ENCODE measurements around the gene CCT7.

CCT7 gene

GRCh38 chr2:73295751-73296400 lies 61.8 kb downstream of the CCT7 start:
- H3K4me3 ChIP-seq (ENCODE audit: low read depth, low read length): no peak overlapping the region
- TF ChIP-seq CTCF (IDR thresholded peaks at IDR 0.05; ENCODE audit: borderline replicate concordance, insufficient read depth, low read depth, low read length): no peak

GRCh38 chr2:73297151-73297559 lies 63.0 kb downstream of the CCT7 start:
- TF ChIP-seq CTCF (IDR thresholded peaks at IDR 0.05; ENCODE audit: borderline replicate concordance, insufficient read depth, low read depth, low read length): no peak
- no peak overlapping the region for H3K4me3 ChIP-seq (ENCODE audit: low read depth, low read length)

- H3K4me3 ChIP-seq (ENCODE audit: low read depth, low read length): no peak overlapping the region
- no peak for TF ChIP-seq CTCF (IDR thresholded peaks at IDR 0.05; ENCODE audit: borderline replicate concordance, insufficient read depth, low read depth, low read length)
These were observed 63.5 kb downstream of the CCT7 start for GRCh38 chr2:73297586-73297985.

- TF ChIP-seq CTCF (IDR thresholded peaks at IDR 0.05; ENCODE audit: borderline replicate concordance, insufficient read depth, low read depth, low read length): no peak
These were observed 66.8 kb downstream of the CCT7 start for GRCh38 chr2:73300926-73301325.

GRCh38 chr2:73301636-73302035 lies 67.5 kb downstream of the CCT7 start:
- TF ChIP-seq CTCF (IDR thresholded peaks at IDR 0.05; ENCODE audit: borderline replicate concordance, insufficient read depth, low read depth, low read length): no peak
- no peak overlapping the region for H3K4me3 ChIP-seq (ENCODE audit: low read depth, low read length)

More at GRCh38 chr2:73300926-73301325, 66.8 kb downstream of the CCT7 start:
- H3K4me3 ChIP-seq (ENCODE audit: low read depth, low read length): no peak overlapping the region

Measured in GM12875 (cell line).